ENCODE results near the gene AFF2.

The AFF2 gene

DNA sequence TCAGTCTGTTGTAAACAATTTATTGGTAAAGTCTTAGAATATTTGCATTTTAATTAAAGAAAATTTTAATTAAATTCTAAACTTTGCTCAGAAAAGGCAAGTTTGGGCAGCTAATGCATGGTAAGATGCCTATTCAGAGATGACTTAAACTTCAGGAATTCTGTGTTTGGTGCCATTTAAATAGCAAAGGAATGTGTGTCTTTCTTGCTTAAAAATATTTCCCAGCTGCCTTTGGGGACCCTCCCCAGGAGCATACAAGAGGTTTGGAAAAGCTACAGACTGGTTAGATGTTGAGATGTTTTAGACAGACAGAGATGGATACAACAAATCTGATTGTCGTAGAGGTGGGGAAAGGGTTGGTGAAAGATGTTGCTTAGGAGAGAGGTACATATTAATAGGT is 36.5 kb downstream of the AFF2 start:
- DNase-seq (ENCODE audit: low read depth) = no peak

GRCh38 chrX:148537556-148538182 is 37.3 kb downstream of the AFF2 start:
- DNase-seq (ENCODE audit: low read depth) = no peak

DNA sequence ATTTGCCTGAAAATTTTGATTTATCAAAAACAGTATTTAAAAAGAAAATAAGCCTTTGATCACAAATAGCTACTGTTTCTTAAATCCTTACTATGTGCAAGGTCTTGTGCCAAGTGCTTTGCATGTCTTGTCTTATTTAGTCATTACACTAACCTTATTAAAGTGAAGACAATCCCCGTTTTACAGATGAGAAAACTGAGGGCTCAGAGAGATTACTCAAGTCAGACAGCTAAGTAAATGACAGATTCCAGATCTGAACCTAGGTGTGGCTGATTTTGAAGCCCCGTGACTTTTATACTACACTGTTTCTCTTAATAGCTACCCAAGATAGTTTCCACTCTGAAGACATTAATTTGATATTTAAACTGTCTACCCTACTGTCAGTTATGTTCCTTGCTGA is 38.2 kb downstream of the AFF2 start:
- no peak for DNase-seq (ENCODE audit: low read depth)

GRCh38 chrX:148540114-148540513 is 39.7 kb downstream of the AFF2 start:
- no peak for DNase-seq (ENCODE audit: low read depth)

- no peak for DNase-seq (ENCODE audit: low read depth)
Measured at GRCh38 chrX:148540671-148541583, 40.5 kb downstream of the AFF2 start.

DNA sequence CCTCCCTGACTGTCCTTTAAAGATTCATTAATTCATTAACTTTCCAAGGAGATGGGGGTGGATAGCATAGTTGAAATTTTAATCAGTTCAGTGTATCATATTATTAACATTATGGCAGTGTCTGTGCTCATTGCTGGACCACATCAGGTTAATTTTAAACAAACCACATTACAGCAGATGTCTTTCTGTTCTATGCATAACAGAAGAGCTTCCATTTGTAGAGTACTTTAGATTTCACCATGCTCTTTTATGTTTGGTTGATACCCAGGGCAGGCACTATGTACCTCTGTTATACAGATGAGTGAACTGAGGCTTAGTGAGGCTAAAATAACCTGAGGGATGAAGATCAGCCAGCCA is 41.1 kb downstream of the AFF2 start:
- no peak for DNase-seq (ENCODE audit: low read depth)

GRCh38 chrX:148542481-148543255 is 42.3 kb downstream of the AFF2 start:
- DNase-seq (ENCODE audit: low read depth) = no peak

DNA sequence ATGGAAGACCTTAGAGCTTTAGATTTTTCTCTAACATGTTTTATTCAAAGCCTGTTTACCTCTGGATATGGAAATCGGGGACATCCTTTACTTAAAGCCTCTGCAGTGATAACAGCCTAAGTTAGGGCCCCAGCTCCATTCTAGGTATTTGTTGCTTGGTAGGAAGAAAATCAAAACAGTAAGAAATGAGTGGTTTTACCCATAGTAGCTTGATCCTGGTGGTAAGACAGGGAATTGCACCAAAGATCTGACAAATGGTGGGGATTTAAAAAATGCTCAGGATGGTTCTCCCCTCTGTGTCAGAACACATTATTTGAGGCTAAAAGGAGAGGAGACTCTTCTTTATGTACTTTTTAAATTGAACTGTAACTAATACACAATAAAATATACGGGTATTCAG is 52.4 kb downstream of the AFF2 start:
- no peak for DNase-seq (ENCODE audit: low read depth)

GRCh38 chrX:148555101-148555500 is 54.7 kb downstream of the AFF2 start:
- no peak for DNase-seq (ENCODE audit: low read depth)

- no peak for DNase-seq (ENCODE audit: low read depth)
Measured at GRCh38 chrX:148555571-148556243, 55.3 kb downstream of the AFF2 start.

DNA sequence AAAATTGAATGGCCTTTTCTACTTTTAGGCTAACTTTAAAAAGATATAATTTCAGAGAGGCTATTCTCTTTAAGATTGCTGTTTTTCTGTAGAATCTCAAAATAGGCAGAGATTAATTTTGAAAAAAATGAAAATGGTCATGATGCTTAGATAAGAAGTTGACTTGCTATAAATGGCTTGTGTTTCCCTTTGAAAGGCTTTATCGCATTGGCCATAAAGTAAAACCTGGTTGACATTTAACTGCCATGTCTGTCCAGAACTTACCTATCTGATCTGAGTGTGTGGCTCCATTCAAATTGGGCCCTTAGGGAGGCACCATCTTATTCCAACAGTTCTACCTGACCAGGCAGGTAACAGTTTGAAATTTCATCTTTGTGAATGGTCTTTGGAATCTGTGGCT is 56.1 kb downstream of the AFF2 start:
- DNase-seq (ENCODE audit: low read depth) = no peak

- DNase-seq (ENCODE audit: low read depth) = no peak
Measured at GRCh38 chrX:148562846-148563245, 62.4 kb downstream of the AFF2 start.

GRCh38 chrX:148567229-148567628 is 66.8 kb downstream of the AFF2 start:
- DNase-seq (ENCODE audit: low read depth) = no peak

DNA sequence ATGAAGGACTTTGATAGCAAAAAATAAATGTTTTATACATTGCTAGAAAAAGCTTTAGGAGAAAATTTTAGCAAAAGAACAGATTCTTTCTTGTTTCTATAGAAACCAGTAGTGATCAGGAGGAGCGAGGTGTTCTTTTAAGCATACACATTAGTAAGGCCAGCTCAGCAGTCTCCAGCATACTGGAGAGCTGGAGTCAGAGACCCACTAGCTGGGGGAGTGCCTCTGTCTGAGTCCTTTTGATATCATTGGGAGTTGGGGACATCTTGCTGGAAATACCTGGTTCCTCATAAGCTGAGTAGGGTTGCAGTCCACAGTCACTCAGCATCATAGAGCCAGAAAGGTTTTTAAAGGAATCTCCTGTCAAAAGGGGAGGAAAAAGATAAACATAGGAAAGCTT is 67.4 kb downstream of the AFF2 start:
- no peak for DNase-seq (ENCODE audit: low read depth)

GRCh38 chrX:148568763-148569162 is 68.3 kb downstream of the AFF2 start:
- no peak for DNase-seq (ENCODE audit: low read depth)

- no peak for DNase-seq (ENCODE audit: low read depth)
Measured at GRCh38 chrX:148572337-148572736, 71.9 kb downstream of the AFF2 start.

DNA sequence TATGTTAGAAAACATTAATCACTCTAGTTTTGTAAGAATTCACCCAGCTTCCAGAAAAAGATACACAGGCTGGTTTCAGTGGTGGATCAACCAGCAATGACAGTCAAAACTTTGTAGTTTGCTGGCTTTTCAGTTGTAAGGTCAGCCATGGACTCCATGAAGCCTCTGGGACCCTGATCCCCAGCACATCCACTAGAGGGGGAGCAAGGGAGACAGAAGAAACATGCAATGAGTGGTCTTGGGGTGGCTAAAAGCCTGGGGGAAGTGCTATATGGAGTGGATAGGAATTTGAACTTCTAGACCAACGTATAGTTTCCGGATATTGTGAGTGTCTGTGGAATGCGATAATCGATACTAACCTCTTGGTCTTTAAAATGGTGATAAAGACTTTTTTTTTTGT is 72.7 kb downstream of the AFF2 start:
- no peak for DNase-seq (ENCODE audit: low read depth)

- no peak for DNase-seq (ENCODE audit: low read depth)
Measured at GRCh38 chrX:148574237-148574973, 74.0 kb downstream of the AFF2 start.

DNA sequence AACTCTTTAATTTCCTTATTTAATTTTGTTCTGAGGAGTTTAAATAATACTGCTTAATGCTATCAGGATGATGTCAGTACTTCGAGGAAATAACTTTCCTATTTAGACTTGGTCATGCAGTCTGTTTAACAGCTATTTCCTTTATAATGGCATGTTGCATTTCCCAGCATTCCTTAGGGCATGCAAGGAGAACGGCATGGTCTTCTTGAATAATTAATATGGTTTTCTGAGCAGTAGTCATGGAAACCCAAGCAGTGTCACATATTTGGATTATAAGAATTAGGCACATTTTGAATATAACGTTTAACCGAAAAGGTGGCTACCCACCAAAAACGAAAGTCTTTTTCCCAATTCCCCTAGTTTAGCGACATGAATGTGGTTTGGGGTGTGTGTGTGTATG is 76.0 kb downstream of the AFF2 start:
- no peak for DNase-seq (ENCODE audit: low read depth)

GRCh38 chrX:148577741-148578140 is 77.3 kb downstream of the AFF2 start:
- no peak for DNase-seq (ENCODE audit: low read depth)

DNA sequence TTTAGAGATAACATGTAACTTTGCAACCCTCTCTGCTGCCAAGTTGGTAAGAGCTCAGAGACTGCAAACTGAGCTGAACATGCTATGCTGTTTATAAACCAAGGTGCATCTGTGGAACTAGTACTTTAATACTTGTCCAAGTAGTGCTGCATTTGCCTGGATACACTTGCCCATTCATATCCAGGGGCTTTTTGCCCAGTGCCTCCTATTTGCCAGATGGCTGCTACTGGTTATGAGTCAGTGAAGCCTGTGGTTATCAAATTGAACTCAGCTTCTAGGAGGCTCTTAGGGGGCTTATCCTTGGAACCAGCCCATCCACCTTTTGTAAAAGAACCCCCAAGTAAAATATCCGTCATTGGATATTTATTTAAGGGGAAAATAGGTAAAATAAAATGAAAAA is 79.6 kb downstream of the AFF2 start:
- no peak for DNase-seq (ENCODE audit: low read depth)

DNA sequence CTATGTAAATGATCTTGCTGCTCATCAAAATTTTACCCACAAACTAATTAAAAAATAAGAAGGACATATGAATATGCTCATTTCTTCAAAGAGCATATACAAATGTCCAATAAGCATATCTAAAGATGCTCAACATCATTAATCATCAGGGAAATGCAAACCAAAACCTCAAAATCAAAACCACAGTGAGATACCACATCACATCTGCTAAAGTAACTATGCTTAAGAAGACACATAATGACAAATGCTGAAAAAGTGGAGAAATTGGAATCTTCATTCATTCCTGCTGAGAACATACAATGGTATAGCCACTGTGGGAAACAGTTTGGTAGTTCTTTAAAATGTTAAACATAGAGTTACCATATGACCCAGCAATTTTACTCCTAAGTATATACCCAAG is 81.9 kb downstream of the AFF2 start:
- no peak for DNase-seq (ENCODE audit: low read depth)
